GDM1 (cell line): ENCODE measurements around the gene DDX17.

ENCODE experiments used
- DNase-seq: peaks from one replicate; lab custom pipeline; 2025; lab: John Stamatoyannopoulos, UW

DDX17 gene

GRCh38 chr22:38506118-38506962 is at the start of gene DDX17:
Gene DDX17 (minus strand): TSS chr22:38506311.
- peak; percentile 90 for DNase-seq

- no peak for DNase-seq
Observed at GRCh38 chr22:38554281-38554680, 48.2 kb upstream of the DDX17 start.

GRCh38 chr22:38549101-38549894 is 43.2 kb upstream of the DDX17 start:
- no peak for DNase-seq

DNA sequence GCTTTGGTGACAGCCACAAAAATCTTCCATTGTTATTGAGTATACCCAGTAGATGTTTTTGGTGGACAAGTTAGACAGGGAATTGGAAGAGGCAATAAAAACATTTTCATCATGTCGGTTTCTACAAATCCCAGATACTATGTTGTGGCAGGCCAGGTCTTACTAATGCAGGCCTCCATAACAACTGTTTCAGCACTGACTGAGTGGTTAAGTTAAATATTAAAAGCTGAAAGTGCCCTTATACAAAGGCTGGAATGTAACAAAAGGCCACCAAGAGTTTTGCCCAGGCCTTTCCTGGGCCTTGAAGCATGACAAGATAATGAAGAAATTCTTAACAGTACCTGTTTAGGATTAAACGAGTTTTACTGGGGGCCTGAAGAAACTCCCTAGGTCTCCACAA is 34.6 kb upstream of the DDX17 start:
- no peak for DNase-seq

DNA sequence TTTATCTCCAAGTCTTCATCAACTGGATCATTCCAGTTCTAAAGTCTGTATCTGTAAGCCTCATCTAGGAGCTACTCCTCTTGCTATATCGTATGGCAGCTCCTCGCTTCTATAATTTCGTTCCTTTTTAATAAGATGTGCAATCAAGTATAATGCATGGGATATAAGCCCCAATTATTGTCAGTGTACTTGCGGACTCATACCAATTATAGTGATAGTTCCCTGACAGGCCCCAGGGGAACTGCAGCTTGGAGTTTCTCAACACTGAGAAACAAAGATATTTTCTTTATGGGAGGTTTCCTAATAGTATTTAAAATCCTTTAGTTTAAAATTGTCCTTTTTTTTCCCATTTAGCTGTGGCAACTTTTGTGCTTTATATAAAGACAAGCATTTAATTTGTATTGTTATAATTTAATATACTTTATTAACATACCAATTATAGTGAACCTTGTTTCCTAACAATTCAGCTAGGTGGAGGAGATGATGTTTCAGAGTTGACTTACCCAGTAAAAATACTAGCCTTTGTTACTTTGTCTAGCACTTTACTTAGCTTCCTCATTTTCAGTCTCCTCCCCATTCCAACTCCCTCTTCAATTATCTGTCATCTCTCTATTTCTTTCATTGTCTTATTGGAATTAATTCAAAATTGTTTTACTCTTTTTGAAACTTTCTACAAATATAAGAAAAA is 25.3 kb upstream of the DDX17 start:
- DNase-seq, result no peak

DNA sequence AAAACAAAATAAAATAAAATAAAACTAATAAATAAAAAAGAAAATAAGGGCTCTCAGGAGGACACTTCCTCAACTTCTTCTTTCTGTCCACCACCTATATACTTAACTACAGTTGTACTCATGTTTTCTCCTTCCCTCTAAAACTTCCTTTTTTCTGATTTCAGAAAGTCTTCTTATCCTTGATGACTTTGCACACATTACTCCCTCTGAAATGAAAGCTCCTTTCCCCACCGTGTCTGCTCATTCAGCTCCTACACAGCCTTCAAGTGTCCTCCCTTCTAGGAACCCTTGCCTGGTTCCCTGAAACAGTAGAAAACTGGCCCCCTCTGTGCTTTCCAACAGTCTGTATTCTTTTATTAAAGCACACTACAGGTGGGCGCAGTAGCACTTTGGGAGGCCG is 18.3 kb upstream of the DDX17 start:
- DNase-seq, result no peak

DNA sequence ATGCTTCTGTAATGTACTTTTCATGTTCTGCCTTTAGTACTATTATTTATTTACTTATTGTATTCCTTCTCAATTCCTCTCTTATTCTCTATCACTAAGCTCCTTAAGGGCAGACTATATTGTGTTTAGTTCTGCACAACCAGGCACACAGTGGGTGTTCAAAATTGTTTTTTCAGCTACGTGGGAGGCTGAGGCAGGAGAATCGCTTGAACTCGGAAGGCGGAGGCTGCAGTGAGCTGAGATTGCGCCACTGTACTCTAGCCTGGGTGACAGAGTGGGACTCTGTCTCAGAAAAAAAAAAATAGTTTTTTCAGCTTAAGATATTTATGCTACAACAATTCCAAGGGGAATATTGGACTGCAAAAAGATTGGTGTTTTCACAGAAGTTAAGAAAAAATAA is 17.4 kb upstream of the DDX17 start:
- DNase-seq, result no peak

- no peak for DNase-seq
Observed at GRCh38 chr22:38523029-38523428, 16.9 kb upstream of the DDX17 start.

GRCh38 chr22:38519453-38520250 is 13.5 kb upstream of the DDX17 start:
- DNase-seq, result no peak

DNA sequence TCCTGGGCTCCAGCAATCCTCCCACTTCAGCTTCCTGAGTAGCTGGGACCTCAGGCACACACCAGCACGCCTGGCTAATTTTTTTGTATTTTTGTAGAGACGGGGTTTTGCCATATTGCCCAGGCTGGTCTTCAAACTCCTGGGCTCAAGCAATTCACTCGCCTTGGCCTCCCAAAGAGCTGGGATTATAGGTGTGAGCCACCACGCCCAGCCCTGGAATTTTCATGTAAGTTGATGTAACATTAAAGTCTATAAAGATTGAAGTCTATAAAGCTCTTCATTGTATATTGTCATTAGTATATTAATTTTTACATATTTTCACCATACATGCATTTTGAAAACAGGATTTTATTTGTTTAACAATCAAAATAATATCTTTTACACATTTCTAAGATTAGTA is 12.5 kb upstream of the DDX17 start:
- DNase-seq, result no peak

DNA sequence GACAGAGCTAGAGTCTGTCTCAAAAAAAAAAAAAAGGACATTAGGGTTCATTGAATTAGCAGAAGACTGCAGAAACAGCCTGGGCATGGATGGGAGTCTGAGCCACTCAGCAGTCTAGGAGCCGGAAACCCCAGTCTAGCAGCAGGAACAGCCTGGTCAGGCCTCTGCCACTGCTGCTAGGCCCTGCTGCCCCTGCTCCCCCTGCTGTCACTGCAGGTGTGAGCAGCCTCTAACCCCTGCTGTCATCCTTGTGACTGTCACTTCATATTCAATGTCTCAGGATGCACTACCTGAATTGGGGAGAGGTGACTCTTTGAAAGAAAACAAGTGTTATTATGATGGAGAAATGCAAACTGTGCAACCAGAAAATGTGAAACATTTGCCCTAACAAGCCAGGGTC is 7.0 kb upstream of the DDX17 start:
- no peak for DNase-seq

GRCh38 chr22:38510416-38510970 is 4.4 kb upstream of the DDX17 start:
- DNase-seq, result peak; percentile 30

DNA sequence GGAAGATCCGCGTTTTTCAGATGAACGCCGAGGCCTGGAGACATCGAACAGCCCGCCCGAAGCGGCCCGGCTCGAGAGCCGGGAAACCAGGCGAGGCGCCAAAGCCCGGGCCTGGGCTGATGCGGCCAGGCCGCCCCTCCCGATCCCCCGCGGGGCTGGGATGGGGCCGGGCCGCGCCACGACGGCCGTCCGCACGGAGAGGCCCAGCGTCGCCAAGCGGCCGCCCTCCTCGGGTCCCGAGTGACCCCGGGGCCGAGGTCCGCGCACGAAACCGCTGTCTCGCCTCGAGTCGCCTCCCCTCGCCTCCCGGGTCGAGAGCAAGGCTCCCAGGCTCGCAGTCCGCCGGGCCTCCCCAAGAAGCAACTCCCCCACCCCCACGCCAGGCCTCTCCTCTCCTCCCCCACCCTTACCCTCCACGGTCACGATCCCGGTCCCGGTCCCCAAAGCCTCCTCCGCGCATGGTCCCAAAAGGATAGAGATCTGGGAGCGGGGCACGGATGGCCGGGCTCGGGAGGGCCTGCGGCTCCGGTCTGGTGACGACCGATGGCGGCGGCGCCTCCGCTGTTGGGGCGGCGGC is 482 bp downstream of the DDX17 start:
- no peak for DNase-seq

DNA sequence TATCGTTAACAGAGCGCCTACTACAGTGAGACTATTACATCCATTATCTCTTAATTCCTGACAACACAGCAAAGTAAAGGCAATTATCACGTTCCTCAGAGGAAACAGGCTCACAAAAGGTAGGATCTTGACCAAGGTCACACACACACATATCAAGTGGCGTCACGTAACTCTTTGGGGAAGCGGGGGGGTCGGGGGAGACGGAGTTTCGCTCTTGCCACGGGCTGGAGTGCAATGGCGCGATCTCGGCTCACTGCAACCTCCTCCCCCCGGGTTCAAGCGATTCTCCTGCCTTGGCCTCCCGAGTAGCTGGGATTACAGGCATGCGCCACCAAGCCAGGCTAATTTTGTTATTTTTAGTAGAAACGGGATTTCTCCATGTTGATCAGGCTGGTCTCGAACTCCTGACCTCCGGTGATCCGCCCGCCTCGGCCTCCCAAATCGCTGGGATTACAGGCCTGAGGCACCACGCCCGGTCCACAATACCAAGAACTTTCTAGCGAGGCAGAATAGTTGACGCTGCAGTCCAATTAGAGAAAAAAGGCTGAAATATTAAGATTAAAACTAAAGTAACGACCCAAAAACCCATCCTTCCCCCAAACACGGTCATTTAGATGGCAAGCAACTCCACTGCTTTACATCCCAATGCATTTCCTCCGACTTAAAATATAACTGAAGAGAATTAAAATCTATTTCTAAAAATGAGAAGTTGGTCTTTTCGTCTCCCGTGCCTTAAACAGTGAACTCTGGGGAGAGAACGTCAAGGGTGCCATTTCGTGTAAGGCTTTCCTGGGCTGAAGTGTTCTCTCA is 1.2 kb downstream of the DDX17 start:
- DNase-seq, result no peak

DNA sequence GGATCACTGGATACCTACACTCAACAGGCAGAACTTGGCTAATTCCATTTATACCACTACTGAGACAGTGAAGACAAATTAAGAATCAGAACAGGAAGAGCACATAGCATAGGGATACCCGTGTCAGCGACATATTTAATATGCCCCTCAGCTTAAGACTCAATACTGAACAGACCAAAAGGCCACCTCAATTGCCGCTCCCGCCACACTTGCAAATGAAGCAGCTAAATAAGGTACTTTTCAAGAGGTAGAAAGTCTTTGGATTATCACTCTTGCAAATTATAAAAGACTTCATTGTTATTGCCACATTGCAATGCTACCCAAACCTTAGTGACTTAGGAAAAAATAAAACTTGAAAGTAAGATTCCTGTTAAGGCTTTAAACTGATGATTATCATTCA is 3.1 kb downstream of the DDX17 start:
- no peak for DNase-seq

DNA sequence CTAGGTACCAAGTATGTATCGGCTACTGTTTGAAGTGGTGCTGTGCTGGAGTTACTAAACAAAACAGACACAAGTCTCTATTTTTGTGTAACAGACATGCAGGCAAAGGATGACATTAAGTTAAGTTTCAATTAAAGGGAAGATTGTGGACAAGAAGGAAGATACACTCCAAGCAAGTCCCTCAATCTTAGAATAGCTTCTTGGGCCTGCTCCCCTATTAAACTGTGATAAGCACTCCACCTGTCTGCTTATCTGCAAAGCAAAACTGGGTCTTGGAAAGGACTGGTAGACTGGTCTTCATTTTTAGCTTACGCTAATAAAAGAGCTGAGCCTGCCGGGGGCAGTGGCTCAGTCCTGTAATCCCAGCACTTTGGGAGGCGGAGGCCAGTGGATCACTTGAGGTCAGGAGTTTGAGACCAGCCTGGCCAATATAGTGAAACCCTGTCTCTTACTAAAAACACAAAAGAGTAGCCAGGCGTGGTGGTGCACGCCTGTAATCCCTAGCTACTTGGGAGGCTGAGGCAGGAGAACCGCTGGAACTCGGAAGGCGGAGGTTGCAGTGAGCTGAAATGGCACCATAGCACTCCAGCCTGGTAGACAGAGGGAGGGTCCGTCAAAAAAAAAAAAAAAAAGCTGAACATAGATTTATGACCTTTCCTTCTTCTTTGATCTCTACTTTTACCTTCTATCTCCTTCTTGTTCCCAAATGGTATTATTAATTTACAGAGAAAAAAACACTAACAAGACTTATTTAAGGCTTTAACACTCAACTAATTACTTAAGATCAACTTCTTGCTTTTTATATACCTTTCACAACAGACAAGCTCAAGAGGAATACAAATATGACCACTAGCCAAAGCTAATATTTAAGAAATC is 4.1 kb downstream of the DDX17 start:
- no peak for DNase-seq

- DNase-seq, result no peak
Observed at GRCh38 chr22:38497869-38498268, 8.2 kb downstream of the DDX17 start.

GRCh38 chr22:38494939-38495338 is 11.2 kb downstream of the DDX17 start:
- no peak for DNase-seq

DNA sequence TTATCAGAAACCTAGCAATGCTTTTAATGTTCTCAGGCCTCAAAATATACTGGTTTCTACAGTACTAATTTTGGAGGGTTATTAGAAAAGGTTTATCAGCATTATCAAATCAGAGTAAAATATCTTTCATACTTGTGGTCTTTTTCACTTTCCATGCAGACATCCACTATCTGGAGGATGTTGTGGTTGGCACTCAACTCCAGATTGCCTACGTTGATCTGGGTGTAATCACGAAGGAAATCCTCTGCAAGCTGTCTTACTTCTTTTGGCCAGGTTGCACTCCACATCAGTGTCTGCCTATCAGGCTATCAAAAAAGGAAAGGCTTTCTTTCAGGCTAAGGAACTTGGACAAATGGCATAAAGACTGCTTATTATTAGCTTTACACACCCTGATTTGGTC is 11.6 kb downstream of the DDX17 start:
- no peak for DNase-seq
